GM12891 (cell line): ENCODE measurements around the gene MRPL37.
A peak's percentile ranks its signal among the peaks of the same experiment; 100 is the strongest.

ENCODE experiments used
- DNase-seq: peaks from one replicate; pipeline ENCODE4 v3.0.0; 2011; ENCODE audit warnings: low spot score; ENCODE audit not compliant: insufficient read length
- FAIRE-seq: peaks from 2 replicates; lab custom pipeline; 2011; peaks lifted over from hg19 to GRCh38; lab: Jason Lieb, UNC
- PAX5 ChIP-seq: IDR thresholded peaks from 2 replicates; pipeline ENCODE4 v1.6.1; 2011; ENCODE audit warnings: low read length, moderate library complexity, mild to moderate bottlenecking; ENCODE audit not compliant: insufficient read depth, severe bottlenecking
- POLR2A ChIP-seq: IDR thresholded peaks from 2 replicates; pipeline ENCODE4 v1.6.1; 2011; ENCODE audit warnings: low read depth, low read length, control low read depth
- POLR2AphosphoS5 ChIP-seq: IDR thresholded peaks from 2 replicates; pipeline ENCODE4 v1.6.1; 2011; ENCODE audit warnings: low read depth, low read length, control low read depth
- POU2F2 ChIP-seq: IDR thresholded peaks from 2 replicates; pipeline ENCODE4 v1.6.1; 2011; ENCODE audit warnings: low read depth, mild to moderate bottlenecking, control low read depth, low read length, moderate library complexity
- SPI1 ChIP-seq: IDR thresholded peaks from 2 replicates; pipeline ENCODE4 v1.6.1; 2011; ENCODE audit warnings: low read depth, low read length, control low read depth
- TAF1 ChIP-seq: IDR thresholded peaks from 2 replicates; pipeline ENCODE4 v1.6.1; 2011; ENCODE audit warnings: low read depth, low read length, control low read depth

Gene MRPL37

GRCh38 chr1:54219688-54220003 lies 19.7 kb downstream of the MRPL37 start:
- DNase-seq (no peak), FAIRE-seq (no peak)
- TF ChIP-seq PAX5 (no peak), TAF1 (no peak), POLR2A (no peak), POLR2AphosphoS5 (no peak), POU2F2 (no peak), SPI1 (no peak)

- TF ChIP-seq POU2F2, result no peak
- no peak for TF ChIP-seq TAF1
- TF ChIP-seq POLR2A, result no peak
- FAIRE-seq (no peak), DNase-seq (no peak)
These were observed 20.2 kb downstream of the MRPL37 start for GRCh38 chr1:54220004-54220811.

- TF ChIP-seq POLR2A (0 out of 2 replicates have a peak, but pooled peaks have one; percentile 20), PAX5 (no peak), POLR2AphosphoS5 (peak; percentile 58; the same call in 1 of the 2 replicates), SPI1 (peak; percentile 42), TAF1 (no peak), POU2F2 (no peak)
- FAIRE-seq, result no peak
These were observed 21.3 kb downstream of the MRPL37 start for GRCh38 chr1:54221113-54221834.

DNA sequence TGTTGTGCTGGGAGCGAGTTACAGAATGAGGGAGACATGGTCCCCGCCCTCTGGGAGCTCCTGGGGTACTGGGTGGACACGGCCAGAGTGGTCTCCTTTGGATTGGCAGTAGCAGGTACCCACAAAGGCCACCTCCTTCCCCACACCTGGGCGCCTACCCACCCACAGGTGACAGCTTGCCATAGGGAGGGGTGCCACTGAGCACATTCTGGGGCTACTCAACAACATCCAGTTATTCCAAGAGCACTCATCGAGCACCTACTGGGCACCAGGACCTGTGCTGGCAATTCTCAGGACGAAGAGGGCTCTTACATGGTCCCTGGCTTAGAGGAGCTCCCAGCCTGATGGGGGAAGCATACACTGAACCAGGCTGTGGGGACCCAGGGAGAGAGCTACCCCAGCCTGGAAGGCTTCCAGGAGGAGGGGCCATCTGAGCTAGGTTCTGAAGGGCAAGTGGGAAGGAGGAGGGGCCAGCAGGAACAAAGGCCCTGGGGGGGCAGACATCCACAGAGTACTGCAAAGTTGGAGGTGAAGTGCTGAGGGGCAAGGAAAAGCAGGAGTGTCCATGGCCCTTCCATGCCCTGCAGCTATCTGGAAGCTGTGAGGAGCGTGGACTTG lies 22.0 kb downstream of the MRPL37 start:
- FAIRE-seq (no peak), DNase-seq (no peak)
- TF ChIP-seq PAX5, result no peak
- TF ChIP-seq POLR2A, result no peak
- TF ChIP-seq POU2F2, result no peak
- TF ChIP-seq TAF1, result no peak
- no peak for TF ChIP-seq SPI1
- TF ChIP-seq POLR2AphosphoS5, result no peak

More at GRCh38 chr1:54221113-54221834, 21.3 kb downstream of the MRPL37 start:
- no peak for DNase-seq

DNA sequence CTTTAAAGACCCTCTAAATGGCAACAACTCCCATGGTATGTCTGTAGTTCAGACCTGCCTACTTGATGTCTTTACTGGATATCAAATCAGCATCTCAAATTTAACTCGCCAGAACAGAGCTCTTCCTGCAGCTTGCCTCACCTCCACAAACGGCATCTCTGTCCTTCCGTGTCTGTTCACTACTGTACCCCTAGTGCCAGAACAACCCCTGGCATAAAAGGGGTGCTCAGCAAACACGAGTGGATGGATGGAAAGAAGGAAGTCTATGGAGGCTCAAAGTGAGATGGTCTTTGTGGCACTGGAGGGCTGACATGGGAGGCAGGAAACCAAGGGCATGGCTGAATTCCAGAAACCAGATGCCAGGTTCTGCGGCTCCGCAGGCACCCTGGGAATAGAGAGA lies 22.7 kb downstream of the MRPL37 start:
- TF ChIP-seq POU2F2 (no peak), POLR2A (no peak), POLR2AphosphoS5 (no peak; the same call in 1 of the 2 replicates), PAX5 (no peak), TAF1 (no peak), SPI1 (no peak)
- DNase-seq (no peak), FAIRE-seq (no peak)

DNA sequence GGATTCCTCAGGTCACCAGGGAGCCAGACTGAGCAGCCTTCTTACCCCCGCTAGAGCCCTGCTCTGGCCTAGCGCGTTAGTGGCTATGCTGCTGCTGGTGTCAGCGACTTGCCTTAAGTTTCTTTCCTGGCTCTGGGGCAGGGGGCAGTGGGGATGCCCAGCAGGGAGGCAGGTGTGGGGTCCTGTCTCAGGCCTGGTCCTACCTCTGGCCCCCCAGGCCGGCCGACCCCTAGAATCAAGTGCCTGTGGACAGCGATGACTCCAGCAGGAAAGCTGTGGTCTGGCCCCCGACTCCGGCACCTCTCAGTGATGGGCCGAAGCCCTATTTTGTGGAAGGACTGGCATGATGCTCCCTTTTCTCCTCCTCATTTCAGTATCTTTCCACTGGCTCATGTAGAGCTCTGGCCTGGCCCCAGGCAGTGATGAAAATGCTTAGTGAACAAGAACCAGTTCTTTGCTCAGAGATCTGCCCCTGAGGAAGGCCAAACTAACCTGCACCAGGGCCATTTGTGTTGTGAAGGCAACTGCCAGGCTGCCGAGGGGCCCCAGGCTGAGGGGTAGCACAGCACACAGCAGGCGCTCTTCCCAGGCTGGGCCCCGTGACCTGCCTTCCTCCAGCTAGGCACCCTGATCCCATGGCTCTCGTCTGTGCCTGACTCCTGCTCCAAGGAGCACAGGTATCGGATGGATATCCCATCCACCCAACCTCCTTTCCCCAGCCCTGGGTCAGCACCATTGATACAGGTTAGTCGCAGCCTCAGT lies 23.7 kb downstream of the MRPL37 start:
- FAIRE-seq (no peak), DNase-seq (no peak)

DNA sequence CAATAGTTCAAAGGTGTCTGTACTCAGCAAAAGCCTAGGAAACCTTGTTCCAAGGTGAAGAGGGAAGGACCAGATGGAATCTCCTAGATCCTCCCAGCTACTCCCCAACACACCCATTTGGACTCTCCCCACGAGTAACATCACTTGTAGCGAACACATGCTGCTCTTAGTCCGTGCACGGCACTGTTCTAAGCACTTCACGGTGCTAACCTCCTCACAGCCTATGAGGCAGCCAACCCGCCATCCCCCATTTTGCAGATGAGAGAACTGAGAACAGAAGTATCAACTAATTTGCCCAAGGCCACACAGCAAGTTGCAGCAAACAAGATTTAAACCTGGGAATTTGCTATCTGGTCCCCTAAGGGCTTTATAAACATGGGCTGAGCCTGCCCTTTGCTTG lies 24.3 kb downstream of the MRPL37 start:
- FAIRE-seq, result no peak
- DNase-seq, result no peak
- TF ChIP-seq POU2F2 (no peak), TAF1 (no peak), POLR2A (no peak), POLR2AphosphoS5 (no peak), PAX5 (no peak), SPI1 (no peak)

More for the DNA sequence above, 23.7 kb downstream of the MRPL37 start:
- TF ChIP-seq SPI1 (no peak), PAX5 (no peak), TAF1 (no peak), POLR2A (no peak), POLR2AphosphoS5 (no peak), POU2F2 (no peak)

- DNase-seq, result no peak
- FAIRE-seq, result no peak
- TF ChIP-seq SPI1 (no peak), POU2F2 (no peak), POLR2A (no peak), TAF1 (no peak), POLR2AphosphoS5 (no peak), PAX5 (no peak)
These were observed 25.4 kb downstream of the MRPL37 start for GRCh38 chr1:54225378-54225777.
